Activated CD4-positive, alpha-beta T cell treated with anti-CD3 and anti-CD28 coated beads, Interleukin-2, amount 50 U/mL, for 1 hour (primary cell): Measurements from ENCODE around the gene PRKN.
"Not testable (repeated sequence)": the region's sequence is repeated elsewhere in the genome, so short reads cannot be mapped to it uniquely, and the experiment has no call there.

Experiments used
- DNase-seq: peaks from one replicate; pipeline ENCODE4 v3.0.0-alpha.2; 2020

Gene PRKN

GRCh38 chr6:161828355-161828754, 899.2 kb downstream of the PRKN start:
- DNase-seq = no peak

- DNase-seq = no peak
These were observed 901.1 kb downstream of the PRKN start for GRCh38 chr6:161826512-161826911.

GRCh38 chr6:161822204-161822603, 905.4 kb downstream of the PRKN start:
- not testable (repeated sequence) for DNase-seq

- no peak for DNase-seq
These were observed 909.7 kb downstream of the PRKN start for GRCh38 chr6:161817881-161818280.

GRCh38 chr6:161815965-161816364, 911.6 kb downstream of the PRKN start:
- no peak for DNase-seq

- DNase-seq = no peak
These were observed 914.4 kb downstream of the PRKN start for GRCh38 chr6:161813156-161813555.

- DNase-seq = no peak
These were observed 917.6 kb downstream of the PRKN start for GRCh38 chr6:161809971-161810370.

- no peak for DNase-seq
These were observed 922.7 kb downstream of the PRKN start for GRCh38 chr6:161804838-161805237.

- no peak for DNase-seq
These were observed 924.4 kb downstream of the PRKN start for GRCh38 chr6:161803131-161803530.

- DNase-seq = no peak
These were observed 925.3 kb downstream of the PRKN start for GRCh38 chr6:161802231-161802630.

GRCh38 chr6:161798844-161799394, 928.6 kb downstream of the PRKN start:
- DNase-seq = no peak

GRCh38 chr6:161796681-161797080, 930.9 kb downstream of the PRKN start:
- DNase-seq = no peak

- DNase-seq = no peak
These were observed 934.6 kb downstream of the PRKN start for GRCh38 chr6:161792851-161793493.

GRCh38 chr6:161788531-161788930, 939.0 kb downstream of the PRKN start:
- DNase-seq = no peak

GRCh38 chr6:161772176-161772575, 955.4 kb downstream of the PRKN start:
- DNase-seq = no peak

GRCh38 chr6:161761966-161762365, 965.6 kb downstream of the PRKN start:
- DNase-seq = no peak

GRCh38 chr6:161755080-161755479, 972.5 kb downstream of the PRKN start:
- DNase-seq = no peak

GRCh38 chr6:161750686-161751085, 976.9 kb downstream of the PRKN start:
- no peak for DNase-seq

- DNase-seq = no peak
These were observed 978.0 kb downstream of the PRKN start for GRCh38 chr6:161749576-161749975.

- no peak for DNase-seq
These were observed 978.8 kb downstream of the PRKN start for GRCh38 chr6:161748535-161749416.

GRCh38 chr6:161747506-161747905, 980.1 kb downstream of the PRKN start:
- DNase-seq = no peak

GRCh38 chr6:161745594-161746141, 981.9 kb downstream of the PRKN start:
- no peak for DNase-seq

- no peak for DNase-seq
These were observed 982.4 kb downstream of the PRKN start for GRCh38 chr6:161745128-161745527.
